Amniotic epithelial cell (primary cell): ENCODE measurements around the gene ABHD5.

ENCODE experiments used
- DNase-seq: peaks from one replicate; pipeline ENCODE4 v3.0.0-alpha.2; 2010; ENCODE audit warnings: low read depth

The ABHD5 gene

GRCh38 chr3:43685921-43686320, 4.8 kb upstream of the ABHD5 start:
- DNase-seq, result no peak

- no peak for DNase-seq
Observed at GRCh38 chr3:43686333-43686699, 4.4 kb upstream of the ABHD5 start.

- peak; percentile 32 for DNase-seq
Observed at GRCh38 chr3:43686700-43687498, 3.8 kb upstream of the ABHD5 start.

- DNase-seq, result no peak
Observed at GRCh38 chr3:43687499-43687811, 3.3 kb upstream of the ABHD5 start.

GRCh38 chr3:43688245-43688650, 2.5 kb upstream of the ABHD5 start:
- DNase-seq, result no peak

- DNase-seq, result no peak
Observed at GRCh38 chr3:43689166-43689565, 1.6 kb upstream of the ABHD5 start.

GRCh38 chr3:43689766-43690399, 855 bp upstream of the ABHD5 start:
- DNase-seq, result no peak

- peak; percentile 32 for DNase-seq
Observed at GRCh38 chr3:43691120-43691995, 620 bp downstream of the ABHD5 start.

GRCh38 chr3:43692085-43692855, 1.5 kb downstream of the ABHD5 start:
- DNase-seq, result peak; percentile 42

- DNase-seq, result no peak
Observed at GRCh38 chr3:43692971-43693370, 2.2 kb downstream of the ABHD5 start.

GRCh38 chr3:43693594-43693993, 2.9 kb downstream of the ABHD5 start:
- DNase-seq, result peak; percentile 58

GRCh38 chr3:43695443-43695842, 4.7 kb downstream of the ABHD5 start:
- peak; percentile 93 for DNase-seq

GRCh38 chr3:43695863-43696262, 5.1 kb downstream of the ABHD5 start:
- no peak for DNase-seq

- DNase-seq, result peak; percentile 42
Observed at GRCh38 chr3:43696441-43696840, 5.7 kb downstream of the ABHD5 start.

GRCh38 chr3:43696881-43697280, 6.1 kb downstream of the ABHD5 start:
- DNase-seq, result no peak

GRCh38 chr3:43699864-43700263, 9.1 kb downstream of the ABHD5 start:
- peak; percentile 23 for DNase-seq

GRCh38 chr3:43704697-43705096, 14.0 kb downstream of the ABHD5 start:
- no peak for DNase-seq

GRCh38 chr3:43706342-43706741, 15.6 kb downstream of the ABHD5 start:
- DNase-seq, result no peak

GRCh38 chr3:43707266-43707665, 16.5 kb downstream of the ABHD5 start:
- DNase-seq, result no peak

- peak; percentile 98 for DNase-seq
Observed at GRCh38 chr3:43707998-43708397, 17.3 kb downstream of the ABHD5 start.

GRCh38 chr3:43709022-43709421, 18.3 kb downstream of the ABHD5 start:
- DNase-seq, result peak; percentile 87

- no peak for DNase-seq
Observed at GRCh38 chr3:43710607-43711006, 19.9 kb downstream of the ABHD5 start.
